HG03159 (cell line): ENCODE results near the gene PGA5.
"Not testable (repeated sequence)": the region's sequence is repeated elsewhere in the genome, so short reads cannot be mapped to it uniquely, and the experiment has no call there.

ENCODE experiments used
- ATAC-seq: cut with Tn5 transposase; IDR thresholded peaks from one replicate; pipeline ENCODE4 v1.9.1; 2021; ENCODE audit warnings: mild to moderate bottlenecking, moderate library complexity; ENCODE audit not compliant: unreplicated experiment

The PGA5 gene

GRCh38 chr11:61240875-61241274 is at the start of gene PGA5:
Gene PGA5 (plus strand): TSS chr11:61241175. CDS start chr11:61241227, 52 bp downstream.
- ATAC-seq, result not testable (repeated sequence)

- ATAC-seq, result no peak
Measured at GRCh38 chr11:61193596-61193995, 47.4 kb upstream of the PGA5 start.

- ATAC-seq, result no peak
Measured at GRCh38 chr11:61194169-61194671, 46.8 kb upstream of the PGA5 start.

- no peak for ATAC-seq
Measured at GRCh38 chr11:61194981-61195695, 45.8 kb upstream of the PGA5 start.

GRCh38 chr11:61195719-61196118 is 45.3 kb upstream of the PGA5 start:
- no peak for ATAC-seq

- ATAC-seq, result no peak
Measured at GRCh38 chr11:61198361-61198760, 42.6 kb upstream of the PGA5 start.

- no peak for ATAC-seq
Measured at GRCh38 chr11:61198948-61199523, 41.9 kb upstream of the PGA5 start.

- no peak for ATAC-seq
Measured at GRCh38 chr11:61201476-61201875, 39.5 kb upstream of the PGA5 start.

GRCh38 chr11:61202950-61203746 is 37.8 kb upstream of the PGA5 start, which contains the start of gene PGA3:
Gene PGA3 (plus strand): TSS chr11:61203515. CDS start chr11:61203565, 50 bp downstream.
- not testable (repeated sequence) for ATAC-seq

GRCh38 chr11:61203873-61204272 is 37.1 kb upstream of the PGA5 start:
- ATAC-seq, result not testable (repeated sequence)

GRCh38 chr11:61204502-61205059 is 36.4 kb upstream of the PGA5 start:
- ATAC-seq, result not testable (repeated sequence)

- ATAC-seq, result not testable (repeated sequence)
Measured at GRCh38 chr11:61207636-61208310, 33.2 kb upstream of the PGA5 start.

- ATAC-seq, result not testable (repeated sequence)
Measured at GRCh38 chr11:61210629-61211028, 30.3 kb upstream of the PGA5 start.

- ATAC-seq, result not testable (repeated sequence)
Measured at GRCh38 chr11:61211327-61211952, 29.5 kb upstream of the PGA5 start.

GRCh38 chr11:61212202-61212601 is 28.8 kb upstream of the PGA5 start:
- not testable (repeated sequence) for ATAC-seq

GRCh38 chr11:61213711-61214324 is 27.2 kb upstream of the PGA5 start:
- ATAC-seq, result not testable (repeated sequence)

GRCh38 chr11:61218306-61218705 is 22.7 kb upstream of the PGA5 start:
- not testable (repeated sequence) for ATAC-seq

GRCh38 chr11:61219016-61219415 is 22.0 kb upstream of the PGA5 start:
- not testable (repeated sequence) for ATAC-seq

- not testable (repeated sequence) for ATAC-seq
Measured at GRCh38 chr11:61222047-61222446, 18.9 kb upstream of the PGA5 start, which contains the start of gene PGA4. Gene PGA4 (plus strand): TSS chr11:61222347. CDS start chr11:61222401, 54 bp downstream.
